GM19438 (cell line): ENCODE measurements around the gene KIFAP3.
"Not testable (repeated sequence)": the region's sequence is repeated elsewhere in the genome, so short reads cannot be mapped to it uniquely, and the experiment has no call there.

Experiments used
- ATAC-seq: cut with Tn5 transposase; IDR thresholded peaks from one replicate; pipeline ENCODE4 v1.9.1; 2021; ENCODE audit warnings: low read depth; ENCODE audit not compliant: unreplicated experiment

Gene KIFAP3

GRCh38 chr1:169892176-169892926 lies 182.1 kb downstream of the KIFAP3 start:
- ATAC-seq, result no peak

- no peak for ATAC-seq
Measured at GRCh38 chr1:169891539-169891885, 183.0 kb downstream of the KIFAP3 start.

GRCh38 chr1:169890761-169891538 lies 183.5 kb downstream of the KIFAP3 start:
- ATAC-seq, result no peak

GRCh38 chr1:169889871-169890270 lies 184.6 kb downstream of the KIFAP3 start:
- no peak for ATAC-seq

- no peak for ATAC-seq
Measured at GRCh38 chr1:169886931-169887330, 187.6 kb downstream of the KIFAP3 start.

- no peak for ATAC-seq
Measured at GRCh38 chr1:169886422-169886821, 188.1 kb downstream of the KIFAP3 start.

- no peak for ATAC-seq
Measured at GRCh38 chr1:169885207-169885606, 189.3 kb downstream of the KIFAP3 start.

GRCh38 chr1:169884634-169885033 lies 189.9 kb downstream of the KIFAP3 start:
- no peak for ATAC-seq

GRCh38 chr1:169882039-169882511 lies 192.4 kb downstream of the KIFAP3 start:
- ATAC-seq, result no peak

- no peak for ATAC-seq
Measured at GRCh38 chr1:169879034-169879840, 195.3 kb downstream of the KIFAP3 start.

- ATAC-seq, result no peak
Measured at GRCh38 chr1:169878498-169878897, 196.0 kb downstream of the KIFAP3 start.

- no peak for ATAC-seq
Measured at GRCh38 chr1:169877800-169878491, 196.5 kb downstream of the KIFAP3 start.

- ATAC-seq, result no peak
Measured at GRCh38 chr1:169874229-169874628, 200.3 kb downstream of the KIFAP3 start.

GRCh38 chr1:169873582-169874199 lies 200.8 kb downstream of the KIFAP3 start:
- ATAC-seq, result no peak

GRCh38 chr1:169872906-169873305 lies 201.6 kb downstream of the KIFAP3 start:
- ATAC-seq, result no peak

GRCh38 chr1:169871988-169872387 lies 202.5 kb downstream of the KIFAP3 start:
- not testable (repeated sequence) for ATAC-seq
